ENCODE results near the gene SEC23A.
"Not testable (repeated sequence)": the region's sequence is repeated elsewhere in the genome, so short reads cannot be mapped to it uniquely, and the experiment has no call there.

The SEC23A gene

DNA sequence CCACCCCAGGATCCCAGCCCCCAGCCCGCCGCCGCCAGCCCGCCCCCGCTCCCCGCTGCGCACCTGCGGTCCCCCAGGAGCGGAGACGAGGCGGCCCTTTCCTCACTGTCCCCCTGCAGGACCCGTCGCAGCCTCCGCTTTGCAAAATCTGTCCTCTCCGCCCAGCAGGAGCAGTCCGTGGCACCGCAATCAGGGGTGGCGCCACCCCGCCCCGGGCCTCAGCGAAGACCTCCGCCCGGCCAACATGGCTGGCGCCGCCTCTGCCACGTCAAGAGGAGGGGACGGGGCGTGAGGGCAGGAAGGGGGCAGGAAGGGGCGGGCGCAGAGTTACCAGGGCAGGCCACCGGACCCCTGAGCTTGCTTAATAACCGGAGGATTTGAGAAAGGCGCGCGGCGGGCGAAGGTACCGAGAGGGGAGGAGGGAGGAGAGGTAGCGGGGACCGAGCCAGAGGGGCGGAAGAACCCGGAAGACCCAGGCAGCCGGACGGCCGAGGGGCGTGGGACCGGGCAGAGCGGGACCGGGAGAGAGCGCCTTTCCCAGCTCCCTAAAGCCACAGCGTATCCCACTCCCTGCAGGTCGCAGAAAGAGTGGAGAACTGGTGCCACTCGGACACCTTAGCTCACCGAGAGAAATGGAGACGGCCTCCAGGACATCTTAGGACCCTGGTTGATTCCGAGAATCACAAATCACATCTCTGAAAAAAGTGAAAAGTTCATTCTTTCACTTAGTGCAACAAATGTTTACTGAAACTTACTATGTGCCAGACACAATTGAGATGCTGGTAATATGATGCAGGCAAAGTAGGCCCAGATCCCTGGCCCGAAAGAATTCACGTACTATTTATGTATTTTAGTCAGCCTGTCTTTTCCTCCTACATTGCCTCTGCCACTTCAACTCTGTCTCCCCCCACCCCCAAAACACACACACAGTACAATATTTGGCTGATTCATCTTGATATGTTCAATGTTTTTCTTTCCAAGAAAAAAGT is at the start of gene SEC23A:
Gene SEC23A (minus strand): TSS at position 267 of the 989 bp plus-strand sequence. CDS start 7,117 bp downstream, outside the sequence.
- DNase-seq = peak; percentile 88

- no peak for DNase-seq
These were observed 42.4 kb upstream of the SEC23A start for GRCh38 chr14:39145266-39145966.

DNA sequence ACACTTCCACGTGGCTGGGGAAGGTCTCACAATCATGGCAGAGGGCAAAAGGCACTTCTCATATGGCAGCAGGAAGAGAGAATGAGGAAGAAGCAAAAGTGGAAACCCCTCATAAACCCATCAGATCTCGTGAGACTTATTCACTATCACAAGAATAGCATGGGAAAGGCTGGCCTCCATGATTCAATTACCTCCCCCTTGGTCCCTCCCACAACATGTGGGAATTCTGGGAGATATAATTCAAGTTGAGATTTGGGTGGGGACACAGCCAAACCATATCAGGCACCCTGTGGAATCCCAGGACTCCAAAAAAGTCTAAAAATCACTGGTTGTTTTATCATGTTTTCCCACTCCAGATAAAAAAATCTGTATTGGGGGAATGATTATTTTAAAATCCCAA is 40.2 kb upstream of the SEC23A start:
- not testable (repeated sequence) for DNase-seq

DNA sequence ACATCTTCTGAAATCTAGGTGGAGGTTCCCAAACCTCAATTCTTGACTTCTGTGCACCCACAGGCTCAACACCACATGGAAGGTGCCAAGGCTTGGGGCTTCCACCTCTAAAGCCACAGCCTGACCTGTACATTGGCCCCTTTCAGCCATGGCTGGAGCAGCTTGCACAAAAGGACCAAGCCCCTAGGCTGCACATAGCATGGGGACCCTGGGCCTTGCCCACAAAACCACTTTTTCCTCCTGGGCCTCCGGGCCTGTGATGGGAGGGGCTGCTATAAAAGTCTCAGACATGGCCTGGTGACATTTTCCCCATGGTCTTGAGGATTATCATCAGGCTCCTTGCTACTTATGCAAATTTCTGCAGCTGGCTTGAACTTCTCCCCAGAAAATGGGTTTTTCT is 38.6 kb upstream of the SEC23A start:
- DNase-seq = not testable (repeated sequence)

DNA sequence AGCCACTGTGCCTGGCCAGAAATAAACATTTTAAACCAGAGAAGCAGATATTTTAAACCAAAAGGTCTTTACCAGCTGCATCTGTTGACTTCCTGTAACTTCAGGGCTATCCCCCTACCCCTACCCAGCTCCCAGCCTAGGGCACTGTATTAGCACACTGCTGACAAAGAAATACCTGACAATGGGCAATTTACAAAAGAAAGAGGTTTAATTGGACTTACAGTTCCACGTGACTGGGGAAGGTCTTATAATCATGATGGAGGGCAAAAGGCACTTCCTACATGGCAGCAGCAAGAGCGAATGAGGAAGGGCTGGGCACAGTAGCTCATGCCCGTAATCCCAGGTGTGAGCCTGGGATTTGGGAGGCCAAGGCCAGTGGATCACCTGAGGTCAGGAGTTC is 37.1 kb upstream of the SEC23A start:
- no peak for DNase-seq

DNA sequence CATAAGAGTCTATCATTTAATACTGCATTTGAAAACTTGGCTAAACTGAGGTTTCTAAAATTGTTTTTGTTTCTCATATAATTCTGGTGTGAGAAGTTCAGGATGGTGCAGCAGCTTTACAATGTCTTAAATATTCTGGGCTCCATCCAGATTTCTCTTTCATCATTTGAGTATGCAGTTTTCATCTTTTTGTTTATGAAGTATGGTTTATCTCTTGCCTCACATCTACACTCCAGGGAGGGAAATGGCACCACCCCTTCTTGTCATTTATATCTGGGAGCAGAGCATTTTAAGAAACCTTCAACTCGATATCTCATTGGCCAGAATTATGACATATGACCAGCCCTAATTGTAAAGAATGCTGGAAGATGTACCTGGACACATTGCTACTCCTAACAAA is 35.4 kb upstream of the SEC23A start:
- DNase-seq = no peak

DNA sequence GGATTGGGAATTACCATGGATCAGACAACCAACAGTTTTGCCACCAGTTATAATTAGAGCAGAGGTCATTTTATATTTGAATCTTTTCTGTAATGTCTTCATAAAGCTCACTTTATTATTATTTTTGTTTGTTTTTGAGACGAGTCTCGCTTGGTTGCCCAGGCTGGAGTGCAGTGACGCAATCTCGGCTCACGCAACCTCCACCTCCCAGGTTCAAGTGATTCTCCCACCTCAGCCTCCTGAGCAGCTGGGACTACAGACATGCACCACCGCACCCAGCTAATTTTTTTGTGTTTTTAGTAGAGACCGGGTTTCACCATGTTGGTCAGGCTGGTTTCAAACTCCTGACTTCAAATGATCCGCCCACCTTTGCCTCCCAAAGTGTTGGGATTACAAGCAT is 34.8 kb upstream of the SEC23A start:
- not testable (repeated sequence) for DNase-seq

GRCh38 chr14:39122330-39123138 is 19.5 kb upstream of the SEC23A start:
- DNase-seq = no peak

GRCh38 chr14:39114073-39114838 is 11.2 kb upstream of the SEC23A start, which contains the start of gene GEMIN2:
Gene GEMIN2 (plus strand): TSS chr14:39114323. CDS start chr14:39114339, 16 bp downstream.
- DNase-seq = peak; percentile 97

- DNase-seq = no peak
These were observed 10.6 kb upstream of the SEC23A start for GRCh38 chr14:39113685-39114072.

DNA sequence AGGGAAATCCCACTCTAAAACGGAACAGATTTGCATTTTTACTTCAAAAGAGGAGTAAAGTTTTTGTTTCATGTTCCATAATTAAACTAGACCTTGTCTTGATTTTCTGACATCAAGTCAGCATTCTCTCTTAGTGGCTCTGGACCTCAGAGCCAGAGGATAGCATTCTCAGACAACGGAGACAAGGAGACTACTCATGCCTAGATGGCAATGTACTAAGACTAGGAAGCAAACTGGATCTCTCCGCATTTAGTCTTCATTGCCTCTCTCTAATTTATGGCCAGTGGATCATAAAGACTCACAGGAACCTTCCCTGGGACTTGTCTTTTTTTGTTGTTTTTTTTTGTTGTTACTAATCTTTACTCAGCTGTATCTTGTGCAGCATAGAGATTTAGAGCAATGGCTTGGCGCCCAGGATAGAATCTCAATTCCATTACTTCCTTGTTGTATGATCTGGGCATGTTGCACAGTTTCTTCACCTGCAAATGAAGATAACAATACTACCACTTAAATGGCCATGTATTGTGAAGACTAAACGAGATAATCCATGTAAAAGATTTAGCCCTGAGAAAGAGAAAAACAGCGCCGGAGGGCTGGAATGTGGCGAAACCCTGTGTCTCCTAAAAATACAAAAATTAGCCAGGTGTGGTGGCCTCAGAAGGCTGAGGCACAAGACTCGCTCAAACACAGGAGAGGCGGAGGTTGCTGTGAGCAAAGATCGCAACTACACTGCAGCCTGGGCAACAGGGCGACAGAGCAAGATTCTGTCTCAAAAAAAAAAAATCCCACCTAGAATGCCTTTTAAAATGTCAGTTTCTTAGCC is 7.1 kb upstream of the SEC23A start:
- DNase-seq = no peak

DNA sequence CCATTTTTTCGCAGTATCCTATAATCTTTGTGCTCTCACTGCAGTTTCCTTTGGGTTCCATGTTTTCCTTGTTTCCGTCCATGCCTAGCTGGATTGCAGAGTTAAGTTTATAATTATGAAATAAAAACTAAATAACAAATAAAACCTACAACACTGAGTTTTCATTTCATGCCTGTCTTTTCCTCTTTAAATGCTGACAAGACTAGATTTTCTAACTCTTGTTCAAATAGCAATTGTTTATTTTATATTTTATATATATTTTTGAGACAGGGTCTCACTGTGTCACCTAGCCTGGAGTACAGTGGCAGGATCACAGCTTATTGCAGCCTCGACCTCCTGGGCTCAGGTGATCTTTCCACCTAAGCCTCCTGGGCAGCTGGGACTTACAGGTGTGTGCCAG is 5.8 kb upstream of the SEC23A start:
- DNase-seq = no peak

- DNase-seq = peak; percentile 6
These were observed 4.6 kb upstream of the SEC23A start for GRCh38 chr14:39107591-39107996.

DNA sequence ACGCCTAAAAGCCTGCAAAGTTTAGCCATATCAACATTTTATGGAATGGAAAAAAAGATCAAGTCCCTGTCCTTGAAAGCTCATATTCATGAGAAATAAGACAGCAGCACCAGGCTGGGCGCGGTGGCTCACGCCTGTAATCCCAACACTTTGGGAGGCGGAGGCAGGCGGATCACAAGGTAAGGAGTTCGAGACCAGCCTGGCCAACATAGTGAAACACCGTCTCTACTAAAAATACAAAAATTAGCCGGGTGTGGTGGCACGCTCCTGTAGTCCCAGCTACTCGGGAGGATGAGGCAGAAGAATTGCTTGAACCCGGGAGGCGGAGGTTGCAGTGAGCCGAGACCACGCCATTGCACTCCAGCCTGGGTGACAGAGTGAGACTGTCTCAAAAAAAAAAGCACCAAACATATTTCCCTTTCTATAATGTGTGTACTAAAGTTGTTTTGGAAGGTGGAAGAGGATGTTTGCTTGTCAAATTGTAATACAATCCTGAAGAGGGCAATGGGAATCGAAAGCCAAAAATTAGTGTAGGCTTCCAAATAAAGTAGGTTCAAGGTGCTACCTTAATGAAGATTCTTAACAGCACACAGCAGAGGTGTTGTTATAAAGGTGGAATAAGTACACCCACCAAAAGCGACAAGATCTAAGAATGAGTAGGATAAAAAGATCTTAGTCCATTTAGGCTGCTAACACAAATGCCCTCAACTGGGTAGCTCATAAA is 1.2 kb upstream of the SEC23A start:
- not testable (repeated sequence) for DNase-seq

GRCh38 chr14:39102265-39102968 is 618 bp downstream of the SEC23A start:
- DNase-seq = peak; percentile 46

DNA sequence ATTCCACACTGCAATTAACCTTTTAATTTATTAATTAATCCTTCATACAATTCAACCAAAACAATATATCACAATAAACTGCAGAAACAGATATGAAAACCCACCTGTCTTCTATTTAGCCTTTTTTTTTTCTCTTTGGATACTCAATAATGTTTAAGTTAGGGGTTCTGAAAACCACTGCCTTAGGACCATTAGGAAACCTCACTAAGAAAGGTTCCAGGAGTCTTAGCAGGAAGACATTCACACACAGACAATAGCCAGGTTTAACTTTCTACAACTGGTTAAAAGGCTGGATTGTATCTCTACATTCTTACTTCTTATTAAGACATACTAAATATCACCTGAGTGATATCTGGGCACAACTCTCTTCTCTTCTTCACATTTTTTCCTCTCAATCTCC is 3.3 kb downstream of the SEC23A start:
- DNase-seq = no peak

- DNase-seq = not testable (repeated sequence)
These were observed 3.8 kb downstream of the SEC23A start for GRCh38 chr14:39099215-39099614.

- no peak for DNase-seq
These were observed 5.9 kb downstream of the SEC23A start for GRCh38 chr14:39097159-39097558.

- no peak for DNase-seq
These were observed 8.5 kb downstream of the SEC23A start for GRCh38 chr14:39094515-39094914.

- DNase-seq = no peak
These were observed 11.3 kb downstream of the SEC23A start for GRCh38 chr14:39091716-39092115.
